ENCODE data around the gene BUB3.

The BUB3 gene, protein sequence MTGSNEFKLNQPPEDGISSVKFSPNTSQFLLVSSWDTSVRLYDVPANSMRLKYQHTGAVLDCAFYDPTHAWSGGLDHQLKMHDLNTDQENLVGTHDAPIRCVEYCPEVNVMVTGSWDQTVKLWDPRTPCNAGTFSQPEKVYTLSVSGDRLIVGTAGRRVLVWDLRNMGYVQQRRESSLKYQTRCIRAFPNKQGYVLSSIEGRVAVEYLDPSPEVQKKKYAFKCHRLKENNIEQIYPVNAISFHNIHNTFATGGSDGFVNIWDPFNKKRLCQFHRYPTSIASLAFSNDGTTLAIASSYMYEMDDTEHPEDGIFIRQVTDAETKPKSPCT

GRCh38 chr10:123154092-123154710 is at the start of gene BUB3:
Gene BUB3, plus strand, starts transcription at chr10:123154402. Its CDS starts 516 bp downstream, at chr10:123154918.
- peak; percentile 90 for DNase-seq

DNA sequence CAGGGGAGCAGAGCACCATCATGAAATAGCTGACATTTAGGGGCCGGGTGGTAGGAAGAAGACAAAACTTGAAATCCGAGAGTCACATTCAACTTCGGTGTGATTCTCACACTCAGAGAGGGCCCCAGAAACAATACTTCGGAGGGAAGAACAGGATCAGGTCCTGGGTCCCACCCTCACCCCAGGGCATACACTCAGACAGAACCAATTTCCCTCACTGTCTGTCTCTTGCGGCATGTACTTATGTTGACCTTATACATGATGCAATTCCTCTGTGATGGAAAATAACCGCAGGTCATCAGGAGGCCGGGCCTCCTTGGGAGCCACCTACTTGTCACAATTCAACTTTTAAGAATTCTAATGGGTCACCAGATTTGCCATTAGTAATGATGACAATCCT is 44.7 kb upstream of the BUB3 start:
- DNase-seq = no peak

GRCh38 chr10:123117644-123118417 is 36.4 kb upstream of the BUB3 start:
- DNase-seq = no peak

GRCh38 chr10:123119081-123119480 is 35.1 kb upstream of the BUB3 start:
- DNase-seq = no peak

DNA sequence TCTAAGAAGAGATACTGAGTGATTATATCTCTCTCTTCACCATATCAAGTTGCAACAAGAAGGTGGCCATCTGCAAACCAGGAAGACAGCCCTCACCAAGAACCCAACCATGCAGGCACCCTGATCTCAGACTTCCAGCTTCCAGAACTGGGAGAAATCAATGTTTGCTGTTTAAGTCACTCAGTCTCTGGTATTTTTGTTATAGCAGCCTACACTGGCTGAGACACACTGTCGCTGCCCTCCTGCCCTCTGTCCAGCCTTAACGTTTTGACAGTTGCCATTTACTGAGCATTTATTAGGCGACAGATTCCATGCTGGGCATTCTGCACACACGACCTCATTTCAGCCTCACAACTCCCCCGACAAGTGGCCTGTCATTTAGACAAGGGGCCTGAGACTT is 28.0 kb upstream of the BUB3 start:
- DNase-seq = no peak

DNA sequence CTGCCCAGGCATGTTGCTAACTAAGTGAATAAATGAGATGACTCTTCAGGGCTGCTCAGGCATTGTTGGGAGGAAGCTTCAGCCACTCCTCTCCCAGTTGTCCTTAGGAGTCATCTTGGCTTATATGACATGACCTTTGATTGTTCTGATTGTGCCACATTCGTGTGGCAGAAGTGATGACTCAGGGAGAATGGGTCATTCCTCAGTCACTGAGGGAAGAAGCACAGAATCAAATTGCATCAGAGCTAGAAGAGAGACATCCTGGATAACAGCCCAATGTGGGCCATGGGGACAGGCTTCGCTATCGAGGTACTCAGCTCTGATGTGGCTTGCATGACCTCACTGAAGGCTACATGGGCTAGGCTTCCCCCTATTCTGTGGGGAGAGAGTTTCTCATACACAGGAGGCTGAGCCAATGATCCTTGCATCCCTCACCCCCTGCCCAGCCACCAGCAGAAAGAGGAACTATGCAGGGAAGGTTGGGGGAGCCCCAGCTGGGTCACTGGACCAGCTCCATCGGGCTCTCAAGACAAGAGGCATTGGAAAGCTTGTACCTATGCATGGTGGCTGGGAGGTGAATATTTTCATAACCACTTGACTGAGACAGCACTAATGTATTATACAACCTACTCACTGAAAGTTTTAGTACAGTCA is 24.5 kb upstream of the BUB3 start:
- no peak for DNase-seq

- peak; percentile 87 for DNase-seq
These were observed 21.4 kb upstream of the BUB3 start for GRCh38 chr10:123132576-123133477.

- no peak for DNase-seq
These were observed 20.5 kb upstream of the BUB3 start for GRCh38 chr10:123133541-123134342.

- no peak for DNase-seq
These were observed 19.8 kb upstream of the BUB3 start for GRCh38 chr10:123134343-123134914.

DNA sequence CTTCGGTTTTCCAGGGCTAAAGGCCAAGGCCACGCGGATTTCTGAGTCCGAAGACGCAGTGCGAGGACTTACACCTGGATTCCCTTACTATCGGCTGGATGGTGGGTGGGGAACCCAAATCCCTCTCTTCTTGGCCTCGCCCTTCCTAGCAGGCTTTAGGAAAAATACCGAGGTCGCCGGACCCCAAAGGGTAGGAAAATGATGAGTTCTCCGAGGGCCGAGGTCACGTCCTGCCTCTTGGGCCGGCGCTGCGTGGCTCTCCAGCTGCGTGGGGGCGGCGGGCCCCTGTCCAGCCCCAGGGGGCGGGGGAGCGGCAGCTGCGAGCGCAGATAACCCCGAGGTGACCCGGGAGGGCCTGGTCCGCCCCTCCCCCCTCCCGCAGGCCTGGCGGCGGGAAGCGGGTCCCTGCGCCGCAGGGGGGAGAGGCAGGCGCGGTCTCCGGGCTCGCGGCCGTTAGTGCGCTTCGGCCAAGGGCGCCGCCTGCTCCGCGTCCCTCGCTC is 19.2 kb upstream of the BUB3 start:
- DNase-seq = no peak

GRCh38 chr10:123135415-123136141 is 18.6 kb upstream of the BUB3 start, which contains the start of gene HMX3:
Gene HMX3, plus strand, starts transcription at chr10:123135970. Its CDS starts 81 bp downstream, at chr10:123136051.
- DNase-seq = no peak

GRCh38 chr10:123136221-123136805 is 17.9 kb upstream of the BUB3 start:
- no peak for DNase-seq

GRCh38 chr10:123136806-123137642 is 17.2 kb upstream of the BUB3 start:
- DNase-seq = no peak

- DNase-seq = no peak
These were observed 15.1 kb upstream of the BUB3 start for GRCh38 chr10:123139165-123139520.

DNA sequence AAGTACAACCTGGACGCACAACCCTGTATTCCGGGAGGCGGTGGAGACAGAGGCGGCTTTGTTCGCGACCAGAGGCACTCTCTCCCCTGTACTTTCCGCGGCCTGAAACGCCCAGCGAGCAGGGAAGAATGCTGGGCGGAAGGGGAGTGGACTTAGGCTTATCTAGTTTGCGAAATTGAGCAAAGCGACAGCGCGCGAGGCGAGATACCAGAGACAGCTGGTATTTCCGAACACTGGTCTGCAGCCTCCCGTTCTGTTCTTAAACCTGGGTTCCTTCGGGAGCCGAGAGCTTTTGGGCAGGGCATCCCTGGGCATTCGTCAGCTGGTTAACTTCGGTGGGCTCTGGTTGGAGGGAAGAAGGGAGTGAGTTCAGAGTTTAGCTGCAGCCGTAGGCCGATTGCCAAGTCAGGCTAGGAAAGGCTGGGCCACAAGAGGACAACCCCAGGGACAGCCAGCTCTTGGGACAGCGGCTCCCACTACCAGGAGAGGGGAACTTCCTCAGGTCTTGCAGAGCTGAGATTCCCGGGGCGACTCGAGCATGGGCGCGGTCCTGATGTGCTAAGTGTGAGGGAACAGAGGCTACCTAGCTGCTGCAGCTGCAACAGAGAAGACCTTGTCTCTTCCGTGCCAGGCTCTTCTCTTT is 14.6 kb upstream of the BUB3 start:
- DNase-seq = no peak

- DNase-seq = no peak
These were observed 13.8 kb upstream of the BUB3 start for GRCh38 chr10:123140164-123140982.

- no peak for DNase-seq
These were observed 13.2 kb upstream of the BUB3 start for GRCh38 chr10:123140983-123141390.
